ENCODE results near the gene PTPRB. TPM values are rescaled to one million over a fixed set of nuclear protein-coding genes. Genes with fewer than 3 reads are reported as not detected.

Gene PTPRB
- total RNA-seq, 1 experiment from 2014 or later, result 0.82 TPM

GRCh38 chr12:70590051-70590450, 47.2 kb downstream of the PTPRB start:
- Mint-ChIP-seq H3K36me3 (ENCODE audit: insufficient read depth, unreplicated experiment) (no peaks in the 10 kb centered on the region), H3K27ac (ENCODE audit: low read depth, unreplicated experiment) (no peak overlapping the region), H3K27me3 (ENCODE audit: insufficient read depth, unreplicated experiment) (no peaks in the 10 kb centered on the region), H3K4me1 (ENCODE audit: insufficient read depth, unreplicated experiment) (no peaks in the 10 kb centered on the region), H3K9me3 (ENCODE audit: unreplicated experiment) (peaks cover 6% of the 10 kb centered on the region), H3K4me3 (ENCODE audit: unreplicated experiment) (no peak overlapping the region)
- CTCF ChIA-PET, result interaction anchor here (0.6 to 2.2 kb wide), 21 partner anchors 11 to 1207 kb away, joined by 3 to 26 read pairs (median 4); no protein-coding TSS in a partner anchor
- DNase-seq (ENCODE audit: unreplicated experiment), result peak; percentile 83
- intact Hi-C loops (cut with micrococcal nuclease), result loop anchor here (1.0 to 5.0 kb wide), 5 partner anchors 102 to 424 kb away; no protein-coding TSS in a partner anchor
- peak; percentile 78 for TF ChIP-seq CTCF (IDR thresholded peaks at IDR 0.05; ENCODE audit: unreplicated experiment)
- POLR2A ChIA-PET, result interaction anchor here (0.7 kb wide), 1 partner anchor 207 kb away, joined by 3 read pairs; no protein-coding TSS in a partner anchor
- BruUV-seq (replicated peaks), result no TSS peak

GRCh38 chr12:70584332-70584731, 52.9 kb downstream of the PTPRB start:
- H3K9me3 Mint-ChIP-seq (ENCODE audit: unreplicated experiment), result no peaks in the 10 kb centered on the region
- ChIA-PET CTCF (interaction anchor here (0.5 to 1.7 kb wide), 5 partner anchors 108 to 944 kb away, joined by 3 to 6 read pairs (median 3); no protein-coding TSS in a partner anchor), POLR2A (interaction anchor here (0.7 kb wide), 1 partner anchor 16 kb away, joined by 4 read pairs; no protein-coding TSS in a partner anchor)
- no peak for DNase-seq (ENCODE audit: unreplicated experiment)
- no TSS peak for BruUV-seq (replicated peaks)
- no peaks in the 10 kb centered on the region for H3K36me3 Mint-ChIP-seq (ENCODE audit: insufficient read depth, unreplicated experiment)
- no peak for TF ChIP-seq CTCF (IDR thresholded peaks at IDR 0.05; ENCODE audit: unreplicated experiment)
- no peak overlapping the region for H3K4me3 Mint-ChIP-seq (ENCODE audit: unreplicated experiment)
- H3K27ac Mint-ChIP-seq (ENCODE audit: low read depth, unreplicated experiment), result no peak overlapping the region
- intact Hi-C loops (cut with micrococcal nuclease), result no loop called here
- H3K27me3 Mint-ChIP-seq (ENCODE audit: insufficient read depth, unreplicated experiment), result no peaks in the 10 kb centered on the region
- peaks cover 9% of the 10 kb centered on the region for H3K4me1 Mint-ChIP-seq (ENCODE audit: insufficient read depth, unreplicated experiment)

GRCh38 chr12:70583251-70583650, 54.0 kb downstream of the PTPRB start:
- BruUV-seq (replicated peaks), result no TSS peak
- DNase-seq (ENCODE audit: unreplicated experiment), result no peak
- H3K27ac Mint-ChIP-seq (ENCODE audit: low read depth, unreplicated experiment), result no peak overlapping the region
- no peaks in the 10 kb centered on the region for H3K27me3 Mint-ChIP-seq (ENCODE audit: insufficient read depth, unreplicated experiment)
- peaks cover 9% of the 10 kb centered on the region for H3K4me1 Mint-ChIP-seq (ENCODE audit: insufficient read depth, unreplicated experiment)
- no peak overlapping the region for H3K4me3 Mint-ChIP-seq (ENCODE audit: unreplicated experiment)
- intact Hi-C loops (cut with micrococcal nuclease), result no loop called here
- ChIA-PET CTCF (interaction anchor here (0.6 to 5.1 kb wide), 4 partner anchors 9 to 705 kb away, joined by 3 to 37 read pairs (median 3); no protein-coding TSS in a partner anchor), POLR2A (no interaction called here)
- H3K36me3 Mint-ChIP-seq (ENCODE audit: insufficient read depth, unreplicated experiment), result no peaks in the 10 kb centered on the region
- no peak for TF ChIP-seq CTCF (IDR thresholded peaks at IDR 0.05; ENCODE audit: unreplicated experiment)
- H3K9me3 Mint-ChIP-seq (ENCODE audit: unreplicated experiment), result no peaks in the 10 kb centered on the region

GRCh38 chr12:70581208-70581607, 56.0 kb downstream of the PTPRB start:
- intact Hi-C loops (cut with micrococcal nuclease), result no loop called here
- peaks cover 9% of the 10 kb centered on the region for H3K4me1 Mint-ChIP-seq (ENCODE audit: insufficient read depth, unreplicated experiment)
- BruUV-seq (replicated peaks), result no TSS peak
- ChIA-PET CTCF (interaction anchor here (0.6 to 5.1 kb wide), 7 partner anchors 78 to 1110 kb away, joined by 3 to 37 read pairs (median 7); no protein-coding TSS in a partner anchor), POLR2A (no interaction called here)
- H3K36me3 Mint-ChIP-seq (ENCODE audit: insufficient read depth, unreplicated experiment), result no peaks in the 10 kb centered on the region
- DNase-seq (ENCODE audit: unreplicated experiment), result no peak
- no peak overlapping the region for H3K4me3 Mint-ChIP-seq (ENCODE audit: unreplicated experiment)
- H3K27ac Mint-ChIP-seq (ENCODE audit: low read depth, unreplicated experiment), result no peak overlapping the region
- H3K9me3 Mint-ChIP-seq (ENCODE audit: unreplicated experiment), result no peaks in the 10 kb centered on the region
- TF ChIP-seq CTCF (IDR thresholded peaks at IDR 0.05; ENCODE audit: unreplicated experiment), result no peak
- no peaks in the 10 kb centered on the region for H3K27me3 Mint-ChIP-seq (ENCODE audit: insufficient read depth, unreplicated experiment)
